Osteoblast (primary cell): Measurements from ENCODE around the gene PTPN12. TPM values are rescaled to one million over a fixed set of nuclear protein-coding genes. Genes with fewer than 3 reads are reported as not detected.
A peak's percentile ranks its signal among the peaks of the same experiment; 100 is the strongest.

Source experiments
- DNase-seq: peaks from one replicate; pipeline ENCODE4 v3.0.0; 2011; ENCODE audit warnings: low spot score, mixed read lengths; ENCODE audit not compliant: insufficient read length; ENCODE audit errors: missing footprints
- H2AFZ ChIP-seq: 2 replicates; pipeline ENCODE4 v1.6.0; 2011; ENCODE audit warnings: mild to moderate bottlenecking, low read length
- H3K27ac ChIP-seq: 2 replicates; pipeline ENCODE4 v1.5.1; 2011; ENCODE audit warnings: mild to moderate bottlenecking, low read depth, low read length, moderate library complexity
- H3K27me3 ChIP-seq: 2 replicates; pipeline ENCODE4 v1.6.0; 2012; ENCODE audit warnings: mild to moderate bottlenecking, control low read depth, inconsistent platforms, low read length, moderate library complexity; ENCODE audit not compliant: insufficient read depth
- H3K36me3 ChIP-seq: 2 replicates; pipeline ENCODE4 v1.5.1; 2011; ENCODE audit warnings: mild to moderate bottlenecking, low read length, control low read depth, moderate library complexity; ENCODE audit not compliant: insufficient read depth
- H3K4me1 ChIP-seq: 2 replicates; pipeline ENCODE4 v1.5.1; 2011; ENCODE audit warnings: mild to moderate bottlenecking, low read length, control low read depth, moderate library complexity; ENCODE audit not compliant: insufficient read depth
- H3K4me2 ChIP-seq: 2 replicates; pipeline ENCODE4 v1.6.0; 2011; ENCODE audit warnings: mild to moderate bottlenecking, low read length; ENCODE audit not compliant: insufficient read depth
- H3K4me3 ChIP-seq: fragments of 200-600 bp; sonication (generic); 3 replicates; pipeline ENCODE4 v1.5.1; 2012; ENCODE audit warnings: mild to moderate bottlenecking, low read length, inconsistent platforms; ENCODE audit not compliant: insufficient read depth
- H3K79me2 ChIP-seq: 2 replicates; pipeline ENCODE4 v1.6.0; 2012; ENCODE audit warnings: mild to moderate bottlenecking, low read length, control low read depth, inconsistent platforms; ENCODE audit not compliant: insufficient read depth
- H3K9me3 ChIP-seq: 2 replicates; pipeline ENCODE4 v1.5.1; 2011; ENCODE audit warnings: low read depth, low read length, control low read depth
- H4K20me1 ChIP-seq: 2 replicates; pipeline ENCODE4 v1.6.0; 2012; ENCODE audit warnings: mild to moderate bottlenecking, low read length, control low read depth; ENCODE audit not compliant: insufficient read depth
- total RNA-seq: library from RNA; depleted of rRNA; stranded (reverse); fragments of >200 nt; gene quantifications from 2 replicates; pipeline ENCODE4 v1.2.3, GENCODE V29; 2012
- TF ChIP-seq, protein P1 (sequence below): IDR thresholded peaks from 2 replicates; pipeline ENCODE4 v1.5.1; 2011; ENCODE audit warnings: mild to moderate bottlenecking, low read depth, low read length, moderate library complexity; ENCODE audit errors: extremely low read depth

Gene PTPN12
- total RNA-seq, result 78.1 and 80.7 TPM in 2 replicates

DNA sequence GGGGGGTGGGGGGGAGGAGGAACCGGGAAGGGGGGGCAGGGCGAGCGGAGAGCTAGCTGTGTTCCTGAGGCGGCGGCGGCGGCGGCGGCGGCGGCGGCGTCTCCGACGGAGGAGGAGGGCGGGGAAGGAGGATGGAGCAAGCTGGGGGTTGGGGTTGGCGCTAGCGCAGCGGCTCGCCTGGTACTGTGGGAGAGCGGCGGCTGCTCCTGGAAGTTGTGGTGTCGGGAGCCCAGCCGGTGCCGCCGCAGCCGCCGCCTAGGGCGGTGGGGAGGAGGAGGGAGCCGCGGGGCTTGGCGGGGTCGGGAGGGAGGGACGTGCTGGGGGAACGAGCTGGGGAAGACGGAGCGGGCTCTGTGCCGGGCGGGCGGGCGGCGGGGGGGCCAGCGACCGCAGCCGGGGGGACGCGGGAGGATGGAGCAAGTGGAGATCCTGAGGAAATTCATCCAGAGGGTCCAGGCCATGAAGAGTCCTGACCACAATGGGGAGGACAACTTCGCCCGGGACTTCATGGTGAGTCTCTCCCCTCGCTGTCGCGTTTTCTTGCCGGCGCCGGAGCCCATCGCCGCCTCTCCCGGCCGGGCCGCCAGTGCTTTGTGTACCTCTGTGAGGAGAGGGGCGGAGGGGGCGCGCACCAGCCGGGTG, at the start of gene PTPN12:
Gene PTPN12, plus strand, starts transcription at position 160 of the 642 bp plus-strand sequence. Its CDS starts 252 bp downstream, at position 412.
- H3K36me3 ChIP-seq, result no peaks in the 10 kb centered on the region
- H4K20me1 ChIP-seq, result peaks cover 32% of the 10 kb centered on the region
- H3K79me2 ChIP-seq, result peaks cover 49% of the 10 kb centered on the region
- H3K4me2 ChIP-seq, result peak within 1 kb of the TSS; percentile 100
- H3K27me3 ChIP-seq, result no peaks in the 10 kb centered on the region
- TF ChIP-seq, protein P1, sequence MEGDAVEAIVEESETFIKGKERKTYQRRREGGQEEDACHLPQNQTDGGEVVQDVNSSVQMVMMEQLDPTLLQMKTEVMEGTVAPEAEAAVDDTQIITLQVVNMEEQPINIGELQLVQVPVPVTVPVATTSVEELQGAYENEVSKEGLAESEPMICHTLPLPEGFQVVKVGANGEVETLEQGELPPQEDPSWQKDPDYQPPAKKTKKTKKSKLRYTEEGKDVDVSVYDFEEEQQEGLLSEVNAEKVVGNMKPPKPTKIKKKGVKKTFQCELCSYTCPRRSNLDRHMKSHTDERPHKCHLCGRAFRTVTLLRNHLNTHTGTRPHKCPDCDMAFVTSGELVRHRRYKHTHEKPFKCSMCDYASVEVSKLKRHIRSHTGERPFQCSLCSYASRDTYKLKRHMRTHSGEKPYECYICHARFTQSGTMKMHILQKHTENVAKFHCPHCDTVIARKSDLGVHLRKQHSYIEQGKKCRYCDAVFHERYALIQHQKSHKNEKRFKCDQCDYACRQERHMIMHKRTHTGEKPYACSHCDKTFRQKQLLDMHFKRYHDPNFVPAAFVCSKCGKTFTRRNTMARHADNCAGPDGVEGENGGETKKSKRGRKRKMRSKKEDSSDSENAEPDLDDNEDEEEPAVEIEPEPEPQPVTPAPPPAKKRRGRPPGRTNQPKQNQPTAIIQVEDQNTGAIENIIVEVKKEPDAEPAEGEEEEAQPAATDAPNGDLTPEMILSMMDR, result no peak
- peak within 1 kb of the TSS; percentile 96 for H2AFZ ChIP-seq
- peaks cover 15% of the 10 kb centered on the region for H3K4me1 ChIP-seq
- peak within 1 kb of the TSS; percentile 100 for H3K4me3 ChIP-seq
- DNase-seq, result no peak
- no peaks in the 10 kb centered on the region for H3K9me3 ChIP-seq
- peak within 1 kb of the TSS; percentile 94 for H3K27ac ChIP-seq

- Histone ChIP-seq H3K9me3 (no peaks in the 10 kb centered on the region), H3K36me3 (no peaks in the 10 kb centered on the region)
- TF ChIP-seq, protein P1, result no peak
These were observed 48.1 kb upstream of the PTPN12 start for GRCh38 chr7:77488986-77489385.

DNA sequence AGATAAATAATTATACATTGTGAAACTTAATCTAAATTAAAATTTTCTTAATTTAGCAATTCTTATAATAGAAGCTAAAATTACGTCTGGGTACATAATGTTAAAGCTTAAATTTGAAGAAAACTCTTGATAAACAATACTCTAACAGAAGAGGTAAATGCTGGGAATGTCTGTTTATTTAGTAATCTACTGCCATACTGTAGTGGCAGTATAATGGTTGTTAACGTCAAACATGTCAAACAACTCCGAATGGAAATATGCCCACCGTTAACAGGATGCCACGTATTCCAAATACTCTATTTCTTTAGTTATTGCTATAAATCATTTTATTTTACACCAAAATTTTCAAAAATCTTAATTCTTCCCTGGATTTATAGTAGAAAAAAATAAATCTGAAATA, 40.0 kb upstream of the PTPN12 start:
- H3K36me3 ChIP-seq, result no peaks in the 10 kb centered on the region
- no peak overlapping the region for H3K27ac ChIP-seq
- no peak for DNase-seq
- H3K79me2 ChIP-seq, result no peaks in the 10 kb centered on the region
- H3K27me3 ChIP-seq, result no peaks in the 10 kb centered on the region
- H3K4me1 ChIP-seq, result peaks cover 3% of the 10 kb centered on the region
- H3K9me3 ChIP-seq, result no peaks in the 10 kb centered on the region
- TF ChIP-seq, protein P1, result no peak
- H3K4me3 ChIP-seq, result no peak overlapping the region
- H4K20me1 ChIP-seq, result no peaks in the 10 kb centered on the region
- no peak overlapping the region for H2AFZ ChIP-seq
- no peak overlapping the region for H3K4me2 ChIP-seq

More at GRCh38 chr7:77488986-77489385, 48.1 kb upstream of the PTPN12 start:
- H3K27ac ChIP-seq, result no peak overlapping the region
- H4K20me1 ChIP-seq, result no peaks in the 10 kb centered on the region
- no peak overlapping the region for H3K4me3 ChIP-seq
- H2AFZ ChIP-seq, result no peak overlapping the region
- no peaks in the 10 kb centered on the region for H3K4me1 ChIP-seq
- no peaks in the 10 kb centered on the region for H3K79me2 ChIP-seq
- H3K27me3 ChIP-seq, result peaks cover 4% of the 10 kb centered on the region
- DNase-seq, result no peak
- H3K4me2 ChIP-seq, result no peak overlapping the region

GRCh38 chr7:77498659-77499379, 38.3 kb upstream of the PTPN12 start:
- H3K27me3 ChIP-seq, result no peaks in the 10 kb centered on the region
- no peak overlapping the region for H3K4me2 ChIP-seq
- peak overlapping the region; percentile 53 for H2AFZ ChIP-seq
- H3K4me1 ChIP-seq, result peaks cover 3% of the 10 kb centered on the region
- peak; percentile 34 for DNase-seq
- H3K9me3 ChIP-seq, result no peaks in the 10 kb centered on the region
- TF ChIP-seq, protein P1, result no peak
- no peaks in the 10 kb centered on the region for H3K79me2 ChIP-seq
- no peak overlapping the region for H3K27ac ChIP-seq
- H3K4me3 ChIP-seq, result no peak overlapping the region
- H3K36me3 ChIP-seq, result no peaks in the 10 kb centered on the region
- no peaks in the 10 kb centered on the region for H4K20me1 ChIP-seq
